GM10248 (cell line): Measurements from ENCODE around the gene ERBB4.

Experiments
- CTCF ChIA-PET: fragments of 300-600 bp; sonication (Branson Sonifier 250); formaldehyde crosslinking; extraction: SDS; loops from one replicate; lab custom pipeline; 2021; ENCODE audit warnings: antibody characterized with exemption; lab: Yijun Ruan, JAX
- POLR2A ChIA-PET: fragments of 350-650 bp; sonication (Branson Sonifier 250); formaldehyde crosslinking; extraction: SDS; loops from one replicate; lab custom pipeline; 2020; ENCODE audit warnings: antibody characterized with exemption; lab: Yijun Ruan, JAX
- DNase-seq: peaks from one replicate; pipeline ENCODE4 v3.0.0; 2012; ENCODE audit errors: extremely low spot score
- TF ChIP-seq, protein P1 (sequence below): IDR thresholded peaks from 2 replicates; pipeline ENCODE4 v1.5.1; 2012; ENCODE audit warnings: mild to moderate bottlenecking, low read depth; ENCODE audit errors: extremely low read depth, missing control alignments, control extremely low read depth

The ERBB4 gene

DNA sequence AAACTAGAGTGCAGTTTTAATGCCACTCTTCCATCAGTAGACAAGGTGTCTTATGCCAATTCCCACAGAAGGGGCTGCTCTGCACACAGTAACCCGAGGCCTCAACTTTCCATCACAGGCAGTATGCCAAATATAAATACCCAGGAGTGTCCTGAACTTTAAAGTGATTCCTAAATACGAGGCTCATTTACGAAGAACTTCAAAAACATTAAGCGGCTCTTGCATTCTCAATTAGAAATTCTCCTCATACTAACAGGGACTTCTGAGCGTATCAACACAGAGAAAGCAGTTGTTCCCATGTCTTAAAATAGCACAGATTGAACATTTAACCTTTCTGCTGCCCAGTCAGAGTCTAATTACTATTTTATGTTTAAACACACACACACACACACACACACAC is 638.6 kb downstream of the ERBB4 start:
- TF ChIP-seq, protein P1, sequence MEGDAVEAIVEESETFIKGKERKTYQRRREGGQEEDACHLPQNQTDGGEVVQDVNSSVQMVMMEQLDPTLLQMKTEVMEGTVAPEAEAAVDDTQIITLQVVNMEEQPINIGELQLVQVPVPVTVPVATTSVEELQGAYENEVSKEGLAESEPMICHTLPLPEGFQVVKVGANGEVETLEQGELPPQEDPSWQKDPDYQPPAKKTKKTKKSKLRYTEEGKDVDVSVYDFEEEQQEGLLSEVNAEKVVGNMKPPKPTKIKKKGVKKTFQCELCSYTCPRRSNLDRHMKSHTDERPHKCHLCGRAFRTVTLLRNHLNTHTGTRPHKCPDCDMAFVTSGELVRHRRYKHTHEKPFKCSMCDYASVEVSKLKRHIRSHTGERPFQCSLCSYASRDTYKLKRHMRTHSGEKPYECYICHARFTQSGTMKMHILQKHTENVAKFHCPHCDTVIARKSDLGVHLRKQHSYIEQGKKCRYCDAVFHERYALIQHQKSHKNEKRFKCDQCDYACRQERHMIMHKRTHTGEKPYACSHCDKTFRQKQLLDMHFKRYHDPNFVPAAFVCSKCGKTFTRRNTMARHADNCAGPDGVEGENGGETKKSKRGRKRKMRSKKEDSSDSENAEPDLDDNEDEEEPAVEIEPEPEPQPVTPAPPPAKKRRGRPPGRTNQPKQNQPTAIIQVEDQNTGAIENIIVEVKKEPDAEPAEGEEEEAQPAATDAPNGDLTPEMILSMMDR: no peak
- CTCF ChIA-PET: no interaction called here
- POLR2A ChIA-PET: no interaction called here
- no peak for DNase-seq

DNA sequence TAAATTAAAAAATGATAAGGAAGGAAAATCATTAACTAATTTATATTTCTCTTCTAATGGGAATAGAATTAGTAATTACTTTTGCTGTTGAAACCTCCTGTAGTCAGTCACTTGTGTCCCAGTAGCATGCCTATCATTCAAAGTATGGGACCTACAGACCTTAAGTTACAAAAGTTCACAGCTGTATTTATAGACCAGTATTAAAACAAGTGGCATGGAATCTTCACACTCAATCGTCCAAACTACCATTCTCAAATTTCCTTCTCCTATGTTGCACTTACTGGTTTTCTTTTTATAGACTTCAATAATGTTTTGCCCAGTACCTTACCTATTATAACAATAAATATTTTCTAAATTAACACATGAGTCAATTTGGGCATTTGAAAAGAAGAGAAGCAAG is 639.9 kb downstream of the ERBB4 start:
- ChIA-PET POLR2A (no interaction called here), CTCF (interaction anchor here (1.0 kb wide), 1 partner anchor 9 kb away, joined by 3 read pairs; no protein-coding TSS in a partner anchor)
- TF ChIP-seq, protein P1: no peak
- no peak for DNase-seq

DNA sequence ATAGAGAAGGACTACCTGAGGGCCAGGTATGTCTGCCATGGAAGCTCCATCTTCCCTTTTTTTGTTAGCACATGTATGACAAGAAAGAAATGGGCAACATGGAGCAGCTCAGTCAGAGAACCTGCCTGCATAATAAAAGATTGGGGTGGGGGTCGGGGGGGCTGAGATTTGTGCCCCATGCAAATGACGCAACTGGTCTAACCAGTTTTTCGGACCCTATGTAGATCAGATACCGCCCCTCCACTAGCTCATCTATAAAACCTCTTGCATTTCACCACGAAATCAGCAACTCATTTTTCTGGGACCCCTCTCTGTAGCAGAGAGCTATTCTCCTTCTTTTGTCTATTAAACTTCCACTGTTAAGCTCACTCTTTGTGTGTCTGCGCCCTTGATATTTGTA is 657.2 kb downstream of the ERBB4 start:
- no peak for DNase-seq
- CTCF ChIA-PET: interaction anchor here (1.1 to 1.6 kb wide), 2 partner anchors 16 to 35 kb away, joined by 3 read pairs; no protein-coding TSS in a partner anchor
- POLR2A ChIA-PET: no interaction called here
- TF ChIP-seq, protein P1: no peak

DNA sequence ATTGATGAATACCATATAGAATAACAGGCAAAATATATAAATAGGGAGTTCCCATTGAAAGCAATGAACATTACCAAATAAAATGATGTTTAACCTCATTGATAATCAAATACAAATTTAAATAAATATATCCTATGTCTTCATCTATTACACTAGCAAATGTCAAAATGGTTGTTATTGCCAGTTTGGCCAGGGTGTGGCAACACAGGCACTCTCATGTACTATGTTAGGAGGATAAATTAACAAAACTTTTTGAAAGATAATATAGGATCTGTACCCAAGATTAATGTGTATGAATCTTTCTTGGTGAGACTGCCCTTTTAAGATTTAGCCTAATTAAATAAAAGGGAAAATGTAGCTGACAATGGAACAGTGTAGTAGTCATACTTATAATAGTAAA is 659.3 kb downstream of the ERBB4 start:
- ChIA-PET POLR2A (no interaction called here), CTCF (interaction anchor here (0.6 kb wide), 1 partner anchor 16 kb away, joined by 3 read pairs; no protein-coding TSS in a partner anchor)
- TF ChIP-seq, protein P1: peak; percentile 24
- DNase-seq: no peak

DNA sequence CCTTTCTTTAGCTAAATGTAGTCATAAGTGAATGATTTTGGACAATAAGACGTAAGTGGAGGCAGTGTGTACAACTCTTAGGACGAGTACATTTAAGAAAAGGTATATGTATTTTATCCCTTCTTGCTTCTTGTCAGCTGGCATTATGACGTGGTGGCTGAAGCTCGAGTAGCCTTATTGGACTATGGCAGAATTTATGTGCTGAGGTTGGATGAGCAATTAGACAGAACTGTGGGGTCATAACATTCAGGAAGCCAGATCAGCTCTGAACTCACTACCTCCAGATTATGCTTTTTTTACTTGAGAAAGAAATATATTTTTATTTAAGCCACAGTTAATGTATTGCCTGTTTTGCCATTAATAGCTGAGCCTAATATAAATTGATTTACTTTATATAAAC is 661.5 kb downstream of the ERBB4 start:
- TF ChIP-seq, protein P1: no peak
- CTCF ChIA-PET: interaction anchor here (1.1 kb wide), 1 partner anchor 422 kb away, joined by 3 read pairs; no protein-coding TSS in a partner anchor
- POLR2A ChIA-PET: no interaction called here
- DNase-seq: no peak

DNA sequence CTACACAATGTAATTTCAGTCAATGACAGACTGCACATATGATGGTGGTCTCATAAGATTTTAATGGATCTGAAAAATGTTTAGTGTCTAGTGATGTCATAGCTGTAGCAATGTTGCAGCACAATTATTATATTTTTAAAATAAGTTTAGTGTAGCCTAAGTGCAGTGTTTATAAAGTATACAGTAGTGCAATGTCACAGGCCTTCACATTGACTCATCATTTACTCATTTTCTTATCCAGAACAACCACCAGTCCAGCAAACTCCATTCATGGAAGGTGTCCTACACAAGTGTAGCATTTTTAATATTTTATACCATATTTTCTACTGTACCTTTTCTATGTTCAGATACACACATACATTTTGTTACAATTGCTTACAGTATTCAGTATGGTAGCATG is 663.1 kb downstream of the ERBB4 start:
- CTCF ChIA-PET: interaction anchor here (0.8 kb wide), 1 partner anchor 12 kb away, joined by 3 read pairs; no protein-coding TSS in a partner anchor
- TF ChIP-seq, protein P1: no peak
- POLR2A ChIA-PET: no interaction called here
- no peak for DNase-seq

DNA sequence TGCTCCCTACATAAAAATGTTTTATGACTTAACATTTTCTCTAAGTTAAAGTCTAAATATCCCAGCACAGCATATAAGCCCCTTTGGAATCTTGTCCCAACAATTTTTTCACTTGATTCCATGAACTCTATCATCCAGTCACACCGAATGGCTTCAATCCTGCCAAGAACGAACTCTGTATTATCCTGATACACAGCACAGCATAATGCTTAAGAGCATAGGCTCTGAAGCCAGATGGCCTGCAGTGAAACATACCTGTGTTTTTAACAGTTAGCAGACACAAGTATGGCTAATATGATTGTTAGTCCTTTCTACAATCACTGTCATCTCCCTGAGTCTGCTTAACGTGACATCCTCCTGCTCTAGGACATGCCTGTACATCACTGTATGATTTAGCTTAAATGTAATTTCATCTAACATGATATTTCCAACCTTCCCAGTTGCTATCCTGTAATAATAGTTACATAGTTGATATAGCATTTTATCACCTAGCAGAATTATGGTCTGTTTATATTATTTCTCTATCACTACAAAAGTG is 669.5 kb downstream of the ERBB4 start:
- TF ChIP-seq, protein P1: no peak
- ChIA-PET POLR2A (no interaction called here), CTCF (no interaction called here)
- no peak for DNase-seq
